ENCODE results near the gene ZCCHC7.

The ZCCHC7 gene

GRCh38 chr9:37405350-37405749 is 285.0 kb downstream of the ZCCHC7 start:
- no peak for DNase-seq (ENCODE audit: low read depth in 2 of 2)

GRCh38 chr9:37405764-37406380 is 285.5 kb downstream of the ZCCHC7 start:
- DNase-seq (ENCODE audit: low read depth in 2 of 2): no peak

GRCh38 chr9:37406603-37407401 is 286.4 kb downstream of the ZCCHC7 start:
- no peak for DNase-seq (ENCODE audit: low read depth in 2 of 2)

- DNase-seq (ENCODE audit: low read depth in 2 of 2): no peak
Measured at GRCh38 chr9:37407468-37407867, 287.1 kb downstream of the ZCCHC7 start.
